Stomach (tissue), 9 donors: Measurements from ENCODE around the gene FGFRL1. TPM values are rescaled to one million over a fixed set of nuclear protein-coding genes. Genes with fewer than 3 reads are reported as not detected.

ENCODE experiments used
- DNase-seq, 2 donors: peaks; one replicate each; pipeline versions ENCODE4 v3.0.0 to v3.0.0-alpha.2; 2013 to 2019
- H3K27ac ChIP-seq, 5 donors: fragments of 200-600 bp in 4 of 5; sonication (generic) in 4 of 5; one replicate each; pipeline ENCODE4 v1.5.1; 2013 to 2019; ENCODE audit warnings: mild to moderate bottlenecking in 1 of 5, moderate library complexity in 1 of 5
- H3K27me3 ChIP-seq, 3 donors: fragments of 200-600 bp; sonication (generic); one replicate each; pipeline ENCODE4 v1.5.1; 2017 to 2019; ENCODE audit warnings: mixed run types in 1 of 3
- H3K36me3 ChIP-seq, 4 donors: fragments of 200-600 bp; sonication (generic); 1 replicate in 3 of 4; 2 replicates in 1 of 4; pipeline ENCODE4 v1.5.1; 2016 to 2019
- H3K4me1 ChIP-seq, 4 donors: fragments of 200-600 bp; sonication (generic); one replicate each; pipeline ENCODE4 v1.5.1; 2016 to 2019
- H3K4me3 ChIP-seq, 4 donors: fragments of 200-600 bp; sonication (generic) in 3 of 4; one replicate each; pipeline ENCODE4 v1.5.1; 2016 to 2019; ENCODE audit warnings: mild to moderate bottlenecking in 1 of 4
- H3K9me3 ChIP-seq, 4 donors: fragments of 200-600 bp; sonication (generic); one replicate each; pipeline ENCODE4 v1.5.1; 2016 to 2019
- CTCF ChIP-seq, 7 experiments: fragments of 450-650 bp in 4 of 7; fragments of 200-600 bp in 3 of 7; sonication (generic) in 3 of 7; IDR thresholded peaks; one replicate each; pipeline ENCODE4 v1.5.1; 2016 to 2019; ENCODE audit warnings: antibody characterized with exemption in 7 of 7, control low read depth in 2 of 7, mild to moderate bottlenecking in 1 of 7
- EP300 ChIP-seq: sonication (generic); formaldehyde crosslinking; IDR thresholded peaks from one replicate; pipeline ENCODE4 v1.6.1; 2017; ENCODE audit warnings: antibody characterized with exemption
- POLR2A ChIP-seq, 4 donors: fragments of 450-650 bp; IDR thresholded peaks; one replicate each; pipeline ENCODE4 v1.6.1; 2016; ENCODE audit warnings: antibody characterized with exemption in 4 of 4, control low read depth in 2 of 4, mild to moderate bottlenecking in 1 of 4, moderate library complexity in 1 of 4
- POLR2AphosphoS5 ChIP-seq, 3 donors: sonication (generic); formaldehyde crosslinking; IDR thresholded peaks; one replicate each; pipeline ENCODE4 v1.6.1; 2016; ENCODE audit warnings: antibody characterized with exemption in 3 of 3
- WGBS, 5 donors: extraction: QIAGEN DNeasy Blood & Tissue Kit in 3 of 5; methylation state at CpG; one replicate each; pipeline versions ENCODE4 v1.1.5 to v1.1.7; 2013 to 2018; 5-methylcytosine and 5-hydroxymethylcytosine counted together
- intact Hi-C: fragments of 100-400 bp; cut with DNase I; formaldehyde crosslinking; loops from one replicate; pipeline ENCODE4 v1.15.1; 2023; ENCODE audit warnings: low total_unique reads
- polyA plus RNA-seq, 3 donors: library from polyadenylated mRNA; stranded (reverse); fragments of 200-250 nt; gene quantifications; one replicate each; pipeline ENCODE4 v1.2.3, GENCODE V29; 2013
- total RNA-seq, 5 donors: library from RNA; depleted of rRNA; stranded (reverse); fragments of >200 nt; gene quantifications; one replicate each; pipeline versions ENCODE4 v1.1.0 to v1.2.3, GENCODE V29; 2014 to 2016
- donor health status: healthy with polysubstance abuse.
- donor health status: Bipolar disorder and iron deficiency.
- donor health status: healthy.

The FGFRL1 gene
- total and polyA plus RNA-seq, 8 donors = 3.5 to 42.7 (median 9.8) TPM

GRCh38 chr4:970046-970745 lies 41.2 kb upstream of the FGFRL1 start:
- TF ChIP-seq POLR2A (IDR thresholded peaks at IDR 0.05) = no peak
- TF ChIP-seq CTCF (IDR thresholded peaks at IDR 0.05) = no peak
- no peak for TF ChIP-seq POLR2AphosphoS5 (IDR thresholded peaks at IDR 0.05)
- no peak for TF ChIP-seq EP300
- peaks cover 13 to 23% (median 22%) of the 10 kb centered on the region in 4 donors for H3K36me3 ChIP-seq
- H3K4me1 ChIP-seq = peaks cover 39 to 59% (median 53%) of the 10 kb centered on the region in 4 donors
- no peak overlapping the region for H3K27ac ChIP-seq
- H3K27me3 ChIP-seq = peaks cover 0 to 16% (median 0%) of the 10 kb centered on the region in 3 donors
- WGBS, 5 donors = 90 to 95% (median 92%) methylated on average over 11 to 25 of the region's 25 CpGs
- no peak for DNase-seq
- H3K4me3 ChIP-seq = no peak overlapping the region
- no peaks in the 10 kb centered on the region for H3K9me3 ChIP-seq
- intact Hi-C loops = loop anchor here (5.0 kb wide), 1 partner anchor 33 kb away; no protein-coding TSS in a partner anchor

DNA sequence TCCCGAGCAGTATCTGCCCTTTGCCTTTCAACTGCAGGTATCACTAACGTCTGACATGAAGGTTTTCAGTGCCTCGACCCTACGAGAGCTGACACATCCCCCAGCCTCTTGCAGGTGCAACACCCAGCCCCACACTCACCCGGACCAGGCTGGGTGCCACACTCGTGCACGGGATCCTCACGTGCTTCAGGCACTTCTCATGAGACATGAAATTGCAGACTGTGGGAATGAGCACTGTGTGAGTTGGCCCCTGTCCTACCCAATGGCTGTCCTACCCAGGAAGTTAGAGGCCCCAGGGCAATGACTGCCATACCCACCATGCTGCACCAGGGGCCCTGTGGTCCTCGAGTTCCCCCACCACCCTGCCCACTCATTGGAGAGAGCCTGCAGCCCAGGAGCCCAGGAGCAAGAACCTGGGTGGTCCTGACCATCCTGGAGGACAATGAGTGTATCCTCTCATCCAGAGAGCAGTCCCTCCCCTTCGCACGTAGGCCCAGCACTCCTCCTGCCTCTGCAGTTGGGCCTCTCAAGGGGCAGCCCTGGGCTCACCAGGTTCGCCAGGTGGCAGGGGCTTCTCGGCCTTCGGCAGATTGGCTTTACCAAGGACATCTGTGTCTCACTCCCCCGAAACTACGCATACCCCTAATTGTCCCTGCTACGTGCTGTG lies 40.4 kb upstream of the FGFRL1 start:
- no peak overlapping the region for H3K27ac ChIP-seq
- H3K9me3 ChIP-seq = no peaks in the 10 kb centered on the region
- TF ChIP-seq POLR2AphosphoS5 (IDR thresholded peaks at IDR 0.05) (no peak), EP300 (no peak), CTCF (IDR thresholded peaks at IDR 0.05) (no peak), POLR2A (IDR thresholded peaks at IDR 0.05) (no peak)
- WGBS, 5 donors = 73 to 85% (median 81%) methylated on average over 16 to 17 of the region's 17 CpGs
- peaks cover 0 to 16% (median 0%) of the 10 kb centered on the region in 3 donors for H3K27me3 ChIP-seq
- intact Hi-C loops = loop anchor here (5.0 kb wide), 1 partner anchor 34 kb away; no protein-coding TSS in a partner anchor
- no peak overlapping the region for H3K4me3 ChIP-seq
- H3K4me1 ChIP-seq = peaks cover 39 to 59% (median 53%) of the 10 kb centered on the region in 4 donors
- DNase-seq = no peak
- H3K36me3 ChIP-seq = peaks cover 7 to 15% (median 14%) of the 10 kb centered on the region in 4 donors

DNA sequence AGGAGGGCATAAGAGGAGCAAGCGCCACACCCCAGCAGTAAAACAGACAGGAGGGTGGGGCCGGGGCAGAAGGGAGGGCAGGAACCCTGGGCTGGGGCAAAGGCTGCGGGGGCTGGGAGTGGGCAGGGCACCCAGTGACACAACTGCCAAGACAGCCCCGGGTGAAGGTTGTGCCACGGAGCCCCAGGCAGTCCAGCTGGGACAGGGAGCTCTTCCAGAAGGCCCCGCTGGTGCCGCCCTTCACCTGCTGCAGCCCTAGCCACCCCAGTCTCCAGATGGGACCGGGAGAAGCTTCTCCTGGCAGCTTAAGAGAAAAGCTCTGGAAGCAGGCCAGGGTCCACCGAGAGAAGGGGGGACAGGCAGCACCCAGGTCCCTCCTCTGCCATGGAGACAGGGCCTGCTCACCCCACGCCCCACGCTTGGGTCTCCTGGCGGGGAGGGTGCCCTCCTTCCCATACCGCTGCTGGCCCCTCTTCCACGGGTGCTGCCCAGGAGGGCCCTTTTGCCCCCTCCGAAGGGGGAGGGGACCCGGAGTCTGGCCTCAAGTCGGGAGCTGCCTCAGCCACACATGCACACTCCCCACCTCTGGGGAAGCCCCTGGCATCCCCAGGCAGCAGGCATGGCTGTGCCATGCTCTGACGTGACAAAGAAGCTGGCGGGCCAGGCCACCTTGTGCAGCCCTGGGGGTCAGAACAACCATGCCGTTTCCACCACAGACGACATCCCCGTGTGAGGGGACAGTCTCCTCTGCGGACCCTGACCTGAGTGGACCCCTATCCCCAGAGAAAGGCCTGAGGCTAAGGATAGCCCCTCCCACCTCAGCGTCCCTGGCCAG lies 39.5 kb upstream of the FGFRL1 start:
- intact Hi-C loops = loop anchor here (5.0 kb wide), 1 partner anchor 35 kb away; no protein-coding TSS in a partner anchor
- 32 to 52% (median 41%) methylated on average over 9 to 24 of the region's 24 CpGs for WGBS, 5 donors
- H3K27me3 ChIP-seq = peaks cover 0 to 16% (median 0%) of the 10 kb centered on the region in 3 donors
- H3K36me3 ChIP-seq = peaks cover 0 to 6% (median 5%) of the 10 kb centered on the region in 4 donors
- peaks cover 39 to 59% (median 53%) of the 10 kb centered on the region in 4 donors for H3K4me1 ChIP-seq
- TF ChIP-seq EP300 (no peak), POLR2A (IDR thresholded peaks at IDR 0.05) (no peak), POLR2AphosphoS5 (IDR thresholded peaks at IDR 0.05) (no peak), CTCF (IDR thresholded peaks at IDR 0.05) (no peak)
- DNase-seq = peak in 1 of 2 donors; percentile 74
- H3K4me3 ChIP-seq = peak overlapping the region; percentile 75 to 98 (median 78)
- no peaks in the 10 kb centered on the region for H3K9me3 ChIP-seq
- peak overlapping the region in 1 of 5 donors; percentile 58 for H3K27ac ChIP-seq
